Measurements from ENCODE around the gene CHKB.
A peak's percentile ranks its signal among the peaks of the same experiment; 100 is the strongest.
"Not testable (repeated sequence)": the region's sequence is repeated elsewhere in the genome, so short reads cannot be mapped to it uniquely, and the experiment has no call there.

Gene CHKB

DNA sequence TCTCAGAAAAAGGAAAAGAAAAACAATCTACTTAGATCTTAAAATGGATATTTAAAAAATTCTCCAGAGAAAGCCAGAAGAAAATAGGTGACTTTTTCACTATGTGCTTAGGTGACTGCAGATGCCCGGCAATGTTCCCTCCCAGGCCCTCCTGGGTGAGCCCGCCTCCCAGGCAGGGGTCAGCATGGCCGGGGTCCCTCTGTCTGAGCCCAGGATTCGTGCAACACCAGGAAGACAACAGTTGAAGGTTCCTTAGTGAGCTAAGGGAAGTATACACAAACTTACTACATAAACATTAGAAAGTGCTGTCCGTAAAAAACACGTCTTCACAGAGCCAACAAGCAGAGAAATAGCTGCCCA is 29.5 kb upstream of the CHKB start:
- DNase-seq, result no peak

DNA sequence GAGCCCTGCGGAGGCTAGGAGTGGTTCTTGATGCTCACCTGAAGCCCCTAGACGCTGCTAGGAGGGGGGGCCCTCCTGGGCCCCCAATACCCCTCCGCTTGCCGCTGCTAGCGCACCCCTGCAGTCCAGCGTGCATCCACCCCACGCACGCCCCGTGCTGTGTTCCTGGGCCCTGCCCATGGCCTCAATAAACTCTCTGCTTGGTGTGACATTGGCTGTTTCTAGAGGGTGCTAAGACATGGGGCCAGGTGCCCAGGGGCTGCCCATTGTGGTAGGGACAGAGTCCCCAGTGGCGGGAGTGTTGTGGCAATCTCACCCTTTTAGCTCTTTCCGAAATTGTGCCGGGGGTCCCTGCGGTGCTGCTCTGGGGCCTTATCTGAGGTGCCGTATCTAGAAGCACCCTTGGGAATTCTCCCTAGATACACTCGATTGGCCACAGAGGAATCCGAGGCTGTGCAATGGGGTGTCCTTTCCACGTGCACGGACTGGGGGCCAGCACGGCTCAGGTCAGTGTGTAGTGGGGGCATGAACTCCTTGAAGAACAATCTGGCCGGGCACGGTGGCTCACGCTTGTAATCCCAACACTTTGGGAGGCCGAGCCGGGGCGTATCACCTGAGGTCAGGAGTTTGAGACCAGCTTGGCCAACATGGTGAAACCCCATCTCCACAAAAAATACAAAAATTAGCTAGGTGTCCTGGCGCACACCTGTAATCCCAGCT is 28.9 kb upstream of the CHKB start:
- no peak for DNase-seq

DNA sequence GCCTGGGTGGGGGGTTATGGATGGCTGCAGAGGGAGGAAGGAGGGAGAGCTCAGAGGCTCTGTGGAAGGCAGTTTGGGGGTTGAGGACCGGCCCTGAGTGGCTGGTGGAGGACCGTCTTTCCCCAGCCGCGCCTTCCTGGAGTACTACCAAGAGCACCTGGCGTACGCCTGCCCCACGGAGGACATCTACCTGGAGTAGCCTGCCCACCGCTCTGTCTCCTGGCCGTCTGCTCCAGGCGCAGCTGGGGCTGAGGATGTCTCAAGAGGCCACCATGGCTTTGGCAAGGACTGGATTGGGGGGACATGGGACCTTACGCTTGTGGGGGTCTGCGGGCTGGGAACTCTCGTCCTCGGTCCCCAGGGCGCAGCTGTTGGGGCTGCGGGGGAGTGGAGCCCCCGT is 27.9 kb upstream of the CHKB start:
- no peak for DNase-seq

DNA sequence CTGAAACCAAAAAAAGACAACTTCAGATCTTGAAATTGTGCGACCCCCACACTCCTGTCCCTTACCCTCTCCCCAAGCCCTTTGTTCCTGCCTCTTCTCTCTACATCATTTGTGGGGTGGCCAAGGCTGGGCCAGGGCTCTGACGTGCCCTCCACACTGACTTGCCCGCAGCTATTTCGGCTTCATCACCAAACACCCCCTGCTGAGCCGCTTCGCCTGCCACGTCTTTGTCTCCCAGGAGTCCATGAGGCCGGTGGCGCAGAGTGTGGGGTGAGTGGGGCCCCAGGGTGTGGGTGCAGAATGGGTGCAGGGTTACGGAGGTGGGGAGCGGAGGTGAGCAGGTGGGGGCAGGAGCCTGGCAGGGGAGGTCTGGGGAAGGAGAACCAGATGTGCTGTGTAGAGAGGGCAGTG is 27.4 kb upstream of the CHKB start:
- no peak for DNase-seq

DNA sequence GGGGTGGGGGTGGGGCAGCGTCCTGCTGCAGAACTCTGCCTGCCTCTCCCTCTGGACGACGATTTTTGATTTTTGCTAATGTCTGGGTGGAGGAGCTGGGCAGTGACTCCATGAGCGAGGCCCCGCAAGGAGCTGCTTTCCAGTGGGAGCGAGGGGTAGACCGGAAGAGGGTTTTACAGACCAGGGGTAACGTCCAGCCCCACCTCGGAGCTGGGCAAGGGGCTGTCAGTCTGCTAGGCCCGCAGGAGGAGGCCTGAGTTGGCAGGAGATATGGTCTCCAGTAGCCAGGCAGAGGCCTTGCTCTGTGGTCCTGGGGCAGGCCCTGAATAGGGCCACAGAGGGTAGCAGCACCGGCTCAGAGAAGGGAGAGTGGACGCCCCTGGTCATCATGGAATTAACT is 26.9 kb upstream of the CHKB start:
- DNase-seq, result no peak

DNA sequence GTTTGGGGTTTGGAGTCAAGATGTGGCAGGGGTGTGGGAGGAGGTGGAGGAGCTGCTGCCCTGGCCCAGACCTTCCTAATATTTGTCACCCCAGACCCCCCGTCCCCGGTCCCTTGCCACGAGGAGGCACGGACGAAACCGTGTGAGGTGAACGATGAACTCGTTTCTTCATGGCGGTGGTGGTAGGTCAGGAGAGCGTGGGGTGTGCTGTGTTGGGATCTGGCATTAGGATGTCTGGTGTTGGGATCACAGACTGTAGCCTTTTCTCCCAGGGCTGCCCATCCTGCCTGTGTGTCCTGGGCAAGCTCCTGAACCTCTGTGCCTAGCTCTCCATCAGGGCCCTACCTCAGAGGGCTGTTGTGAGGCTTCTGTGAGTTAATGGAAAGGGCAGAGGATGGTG is 26.3 kb upstream of the CHKB start:
- no peak for DNase-seq

DNA sequence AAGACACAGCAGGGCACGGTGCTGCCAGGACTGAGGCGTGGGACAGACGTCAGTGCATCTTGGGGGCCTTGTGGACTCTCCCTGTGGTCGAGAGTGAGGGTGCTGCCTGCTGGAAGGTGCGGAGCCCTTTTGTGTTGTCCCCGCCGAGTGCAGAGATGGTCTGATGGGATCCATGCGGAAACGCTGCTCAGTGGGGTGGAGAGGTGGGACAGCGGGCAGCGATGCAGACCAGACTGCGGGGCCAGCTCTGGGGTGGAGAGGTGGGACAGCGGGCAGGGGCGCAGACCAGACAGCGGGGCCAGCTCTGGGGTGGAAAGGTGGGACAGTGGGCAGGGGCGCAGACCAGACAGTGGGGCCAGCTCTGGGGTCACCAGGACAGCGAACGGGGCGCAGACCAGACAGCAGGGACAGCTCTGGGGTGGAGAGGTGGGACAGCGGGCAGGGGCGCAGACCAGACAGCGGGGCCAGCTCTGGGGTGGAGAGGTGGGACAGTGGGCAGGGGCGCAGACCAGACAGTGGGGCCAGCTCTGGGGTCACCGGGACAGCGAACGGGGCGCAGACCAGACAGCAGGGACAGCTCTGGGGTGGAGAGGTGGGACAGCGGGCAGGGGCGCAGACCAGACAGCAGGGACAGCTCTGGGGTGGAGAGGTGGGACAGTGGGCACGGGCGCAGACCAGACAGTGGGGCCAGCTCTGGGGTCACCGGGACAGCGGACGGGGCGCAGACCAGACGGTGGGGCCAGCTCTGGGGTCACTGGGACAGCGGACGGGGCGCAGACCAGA is 25.6 kb upstream of the CHKB start:
- DNase-seq, result not testable (repeated sequence)

DNA sequence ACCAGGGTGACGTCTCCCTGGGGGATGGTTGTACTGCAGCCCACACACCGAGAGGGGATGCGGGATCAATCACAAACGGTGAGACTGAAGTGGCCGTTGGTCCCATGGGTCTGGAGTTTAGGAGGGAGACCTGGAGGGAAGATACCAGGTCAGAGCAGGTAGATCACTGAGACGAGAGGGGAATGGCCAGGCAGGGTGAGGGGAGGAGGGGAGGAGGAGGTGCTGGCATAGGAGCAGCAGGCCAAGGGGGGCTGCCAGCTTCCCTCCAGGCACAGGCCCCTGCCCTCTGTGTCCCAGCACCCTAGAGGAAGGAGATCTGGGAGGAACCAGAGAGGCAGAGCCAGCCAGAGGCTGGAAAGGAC is 25.0 kb upstream of the CHKB start:
- no peak for DNase-seq

DNA sequence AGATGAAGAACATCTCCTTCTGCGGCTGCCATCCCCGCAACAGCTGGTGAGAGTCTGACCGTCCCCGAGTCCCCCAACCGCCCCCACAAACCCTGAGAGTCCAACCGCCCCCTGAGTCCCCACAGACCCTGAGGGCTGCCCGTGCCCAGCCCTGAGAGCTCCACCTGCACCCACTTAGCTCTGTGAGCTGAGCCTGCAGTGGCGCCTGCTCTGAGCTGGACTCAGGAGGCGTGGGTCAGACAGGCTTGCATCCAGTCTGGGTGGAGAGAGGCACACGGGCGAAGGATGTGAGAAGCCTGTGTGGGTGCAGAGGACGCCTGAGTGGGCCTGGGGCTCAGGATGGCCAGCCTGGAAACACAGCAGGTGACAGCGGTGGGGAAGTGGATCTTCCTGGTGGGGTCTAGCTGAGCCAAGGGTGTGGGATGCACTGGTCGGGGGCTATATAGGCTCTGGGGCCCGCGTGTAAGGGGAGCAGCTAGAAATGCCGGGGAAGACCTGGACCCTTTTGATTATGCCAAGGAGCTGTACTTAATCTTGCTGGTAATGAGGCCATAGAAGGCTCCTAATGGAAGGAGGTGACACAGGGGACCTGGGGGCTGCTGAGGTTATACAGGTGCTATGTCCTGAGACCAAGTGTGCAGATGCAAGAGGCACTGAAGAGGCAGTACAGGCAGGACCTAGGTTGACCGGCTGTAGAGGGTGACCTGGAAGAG is 24.5 kb upstream of the CHKB start:
- DNase-seq, result no peak

DNA sequence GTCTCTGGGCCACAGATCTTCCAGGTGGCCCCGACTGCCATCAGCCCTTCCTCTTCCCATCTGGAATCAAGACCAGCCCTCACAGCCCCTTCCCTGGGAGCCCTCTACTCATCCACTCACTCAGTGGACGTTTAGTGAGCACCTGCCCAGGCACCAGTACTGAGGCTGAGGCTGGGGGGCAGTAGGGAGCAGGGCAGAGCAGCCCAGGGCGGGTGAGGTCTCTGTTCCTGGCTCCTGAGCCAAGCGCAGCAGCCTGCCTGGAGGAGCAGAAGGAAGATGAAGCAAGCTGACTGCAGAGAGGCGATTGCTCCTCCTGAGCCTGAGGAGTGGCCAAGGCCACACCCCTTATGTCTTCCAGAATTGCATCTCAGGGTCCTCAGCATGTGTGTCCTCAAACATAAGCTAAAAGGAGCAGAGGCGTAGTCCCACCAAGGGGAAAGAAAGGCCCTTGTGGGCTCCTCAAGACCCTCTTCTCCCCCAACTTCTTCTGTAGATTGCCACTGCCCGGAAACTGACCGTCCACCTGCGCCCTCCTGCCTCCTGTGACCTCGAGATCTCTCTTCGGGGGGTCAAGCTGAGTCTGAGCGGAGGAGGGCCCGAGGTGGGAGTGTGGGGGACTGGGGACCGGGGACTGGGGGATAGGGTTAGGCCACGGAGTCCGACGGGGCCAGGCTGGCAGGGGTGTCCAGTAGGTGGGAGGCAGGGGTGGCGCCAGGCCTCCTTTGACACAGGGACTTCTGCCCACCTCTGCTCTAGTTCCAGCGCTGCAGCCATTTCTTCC is 23.7 kb upstream of the CHKB start:
- no peak for DNase-seq

DNA sequence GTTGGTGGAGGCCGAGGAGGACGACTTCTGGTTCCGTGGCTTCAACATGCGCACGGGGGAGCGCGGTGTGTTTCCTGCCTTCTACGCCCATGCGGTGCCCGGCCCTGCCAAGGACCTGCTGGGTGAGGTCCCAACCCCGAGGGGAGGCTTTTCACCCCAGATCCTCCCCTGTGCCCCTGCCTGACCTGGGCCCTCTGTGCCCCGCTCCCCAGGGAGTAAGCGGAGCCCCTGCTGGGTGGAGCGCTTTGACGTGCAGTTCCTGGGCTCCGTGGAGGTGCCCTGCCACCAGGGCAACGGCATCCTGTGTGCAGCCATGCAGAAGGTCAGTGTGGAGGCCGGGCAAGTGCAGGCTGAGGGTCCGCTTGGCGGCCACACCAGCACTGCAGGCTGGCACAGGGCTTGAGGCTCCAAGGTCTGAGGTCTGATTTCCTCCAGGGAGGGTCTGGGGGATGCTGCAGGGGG is 23.0 kb upstream of the CHKB start:
- no peak for DNase-seq

DNA sequence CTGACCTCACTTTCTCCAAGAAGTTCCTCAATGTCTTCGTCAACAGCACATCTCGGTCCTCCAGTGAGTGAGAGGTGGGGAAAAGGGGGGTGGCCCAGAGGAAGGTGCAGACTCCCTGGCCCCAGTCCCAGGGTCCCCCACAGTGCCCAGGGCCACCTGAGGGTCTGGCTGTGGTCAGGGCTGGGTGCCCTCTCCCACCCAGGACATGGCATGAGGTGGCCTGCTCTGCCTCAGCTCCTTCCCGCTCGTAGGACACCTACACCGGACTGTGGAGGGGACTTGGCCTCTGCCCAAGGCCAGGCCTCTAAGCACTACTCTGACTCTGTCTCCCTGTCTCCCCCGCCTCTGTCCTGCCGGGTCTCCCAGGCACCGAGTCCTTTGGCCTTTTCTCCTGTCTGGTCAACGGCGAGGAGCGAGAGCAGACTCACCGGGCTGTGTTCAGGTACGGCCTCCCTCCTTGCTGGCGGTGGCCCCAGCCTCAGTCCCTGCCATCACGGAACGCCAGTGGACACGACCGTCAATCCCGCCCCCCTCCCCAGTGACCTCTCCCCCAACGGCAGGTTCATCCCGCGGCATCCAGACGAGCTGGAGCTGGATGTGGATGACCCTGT is 22.5 kb upstream of the CHKB start:
- DNase-seq, result no peak

DNA sequence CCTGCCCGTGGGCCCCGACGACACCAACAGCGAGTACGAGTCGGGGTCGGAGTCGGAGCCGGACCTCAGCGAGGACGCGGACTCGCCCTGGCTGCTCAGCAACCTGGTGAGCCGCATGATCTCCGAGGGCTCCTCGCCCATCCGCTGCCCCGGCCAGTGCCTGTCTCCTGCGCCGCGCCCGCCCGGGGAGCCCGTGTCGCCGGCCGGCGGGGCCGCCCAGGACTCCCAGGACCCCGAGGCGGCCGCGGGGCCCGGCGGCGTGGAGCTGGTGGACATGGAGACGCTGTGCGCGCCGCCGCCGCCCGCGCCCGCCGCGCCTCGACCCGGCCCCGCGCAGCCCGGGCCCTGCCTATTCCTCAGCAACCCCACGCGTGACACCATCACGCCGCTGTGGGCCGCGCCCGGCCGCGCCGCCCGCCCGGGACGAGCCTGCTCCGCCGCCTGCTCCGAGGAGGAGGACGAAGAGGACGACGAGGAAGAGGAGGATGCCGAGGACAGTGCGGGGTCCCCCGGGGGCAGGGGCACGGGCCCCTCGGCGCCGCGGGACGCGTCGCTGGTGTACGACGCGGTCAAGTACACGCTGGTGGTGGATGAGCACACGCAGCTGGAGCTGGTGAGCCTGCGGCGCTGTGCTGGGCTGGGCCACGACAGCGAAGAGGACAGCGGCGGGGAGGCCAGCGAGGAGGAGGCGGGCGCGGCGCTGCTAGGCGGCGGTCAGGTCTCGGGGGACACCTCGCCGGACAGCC is 21.8 kb upstream of the CHKB start:
- DNase-seq, result no peak

DNA sequence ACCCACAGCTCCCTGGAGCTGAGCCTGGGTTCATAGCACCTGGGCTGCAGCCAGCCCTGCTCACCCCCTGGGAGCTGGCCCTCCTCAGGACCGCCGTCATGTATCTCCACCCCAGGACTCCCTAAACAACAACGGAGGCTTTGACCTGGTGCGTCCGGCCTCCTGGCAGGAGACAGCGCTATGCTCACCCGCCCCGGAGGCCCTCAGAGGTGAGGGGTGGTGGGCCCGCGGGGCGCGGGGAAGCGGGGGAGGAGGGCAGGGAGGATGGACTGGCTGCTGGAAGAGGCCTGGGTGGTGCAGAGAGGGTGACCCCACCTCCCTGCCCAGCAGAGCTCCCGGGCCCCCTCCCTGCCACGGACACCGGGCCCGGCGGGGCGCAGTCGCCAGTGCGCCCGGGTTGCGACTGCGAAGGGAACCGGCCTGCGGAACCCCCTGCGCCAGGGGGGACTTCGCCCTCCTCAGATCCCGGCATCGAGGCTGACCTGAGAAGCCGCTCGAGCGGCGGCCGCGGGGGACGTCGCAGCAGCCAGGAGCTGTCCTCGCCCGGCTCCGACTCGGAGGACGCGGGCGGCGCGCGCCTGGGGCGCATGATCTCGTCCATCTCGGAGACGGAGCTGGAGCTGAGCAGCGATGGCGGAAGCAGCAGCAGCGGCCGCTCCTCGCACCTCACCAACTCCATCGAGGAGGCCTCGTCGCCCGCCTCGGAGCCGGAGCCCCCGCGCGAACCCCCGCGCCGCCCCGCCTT is 21.0 kb upstream of the CHKB start:
- DNase-seq, result no peak

DNA sequence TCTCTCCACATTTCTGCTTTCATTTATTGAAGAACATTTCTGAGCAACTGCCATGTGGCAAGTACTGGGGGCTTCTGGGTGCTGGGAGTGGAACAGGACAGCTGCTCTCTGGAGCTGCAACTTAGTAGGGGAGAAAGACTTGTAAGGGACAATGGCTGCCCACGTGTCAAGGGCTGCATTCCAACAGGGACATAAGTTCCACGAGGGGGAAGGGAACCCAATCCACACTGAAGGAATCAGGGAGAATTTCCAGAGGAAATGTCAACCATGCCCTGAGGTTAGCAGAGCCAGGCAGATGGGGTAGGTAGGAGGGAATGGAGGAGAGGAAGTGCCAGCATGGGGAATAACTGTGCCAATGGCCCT is 19.7 kb upstream of the CHKB start:
- DNase-seq, result no peak

DNA sequence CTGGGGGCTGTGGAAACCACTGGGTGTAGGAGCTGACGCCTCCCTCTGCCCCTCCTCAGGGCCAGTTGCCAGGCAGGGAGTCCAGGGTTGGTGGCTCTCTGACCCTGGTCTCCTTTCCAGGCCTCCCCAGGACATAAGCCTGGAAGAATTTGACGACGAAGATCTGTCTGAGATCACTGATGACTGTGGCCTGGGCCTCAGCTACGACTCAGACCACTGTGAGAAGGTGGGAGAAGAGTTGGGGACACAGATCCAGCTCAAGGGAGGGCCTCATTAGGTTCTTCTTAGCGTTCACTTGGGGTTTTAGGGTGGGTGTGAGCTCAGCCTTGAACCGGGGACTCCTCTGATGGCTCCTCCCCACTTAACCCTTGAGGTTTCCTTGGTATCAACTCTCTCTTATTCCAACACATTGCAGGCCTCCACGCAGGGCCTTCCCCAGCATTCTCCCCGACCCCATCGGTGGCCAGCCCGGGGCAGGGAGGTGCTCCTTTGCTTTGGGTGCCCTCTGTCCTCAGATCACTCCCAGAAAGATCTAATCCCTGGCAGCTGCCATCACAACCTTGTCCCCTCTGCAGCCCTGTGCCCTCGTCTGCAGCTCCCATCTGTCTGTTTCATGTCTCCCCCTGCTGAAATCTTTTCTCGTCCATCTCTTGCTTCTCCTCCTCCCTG is 19.2 kb upstream of the CHKB start:
- no peak for DNase-seq

DNA sequence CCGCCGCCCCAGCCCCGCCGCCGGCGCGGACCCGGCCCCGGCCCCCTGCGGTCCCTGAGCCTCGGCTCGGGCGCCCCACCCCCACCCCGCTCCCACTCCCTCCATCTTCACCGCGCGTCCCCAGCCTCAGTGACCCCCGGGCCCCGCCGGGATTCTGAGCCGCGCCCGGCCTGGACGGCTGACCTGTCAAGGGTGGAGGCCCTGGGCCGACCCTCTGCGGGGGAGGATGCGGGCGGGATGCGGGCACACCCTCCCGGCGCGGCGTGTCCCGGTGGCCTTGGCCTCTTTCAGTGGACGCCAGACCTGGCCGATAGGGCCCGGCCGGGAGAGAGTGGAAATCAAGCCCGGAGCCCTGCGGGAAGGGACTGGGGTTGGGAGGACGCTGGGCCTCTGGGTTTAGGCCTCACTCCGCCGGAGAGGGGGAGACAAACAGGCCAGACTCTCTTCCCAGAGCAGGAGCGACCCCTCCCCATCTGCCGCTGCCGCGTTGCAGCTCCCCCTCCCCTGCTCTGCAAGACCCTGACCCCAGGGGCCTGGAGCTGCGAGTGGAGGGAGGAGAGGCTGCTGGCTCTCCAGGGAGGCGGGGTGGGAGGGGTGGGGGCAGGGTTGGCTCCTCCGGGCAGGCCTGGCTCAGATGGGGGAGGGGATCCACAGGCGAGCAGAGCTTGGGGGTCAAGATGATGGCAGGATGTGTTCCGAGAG is 18.5 kb upstream of the CHKB start:
- no peak for DNase-seq

DNA sequence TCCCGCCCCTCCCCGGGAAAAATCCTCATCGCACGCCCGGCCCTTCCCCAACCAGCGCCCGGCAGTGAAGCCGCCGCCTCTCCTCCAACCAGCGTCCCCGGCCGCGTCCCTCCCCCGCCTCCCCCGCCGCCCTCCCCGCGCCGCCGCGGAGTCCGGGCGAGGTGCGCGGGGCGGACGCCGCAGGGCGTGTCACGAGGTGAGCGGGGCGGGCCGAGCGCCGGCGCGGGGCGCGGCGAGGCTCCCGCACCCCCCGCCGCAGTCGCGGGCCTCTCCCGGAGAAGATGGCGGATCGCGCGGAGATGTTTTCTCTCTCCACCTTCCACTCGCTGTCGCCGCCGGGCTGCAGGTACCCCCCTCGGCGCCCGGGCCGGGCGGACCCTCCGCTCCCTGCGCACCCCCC is 17.9 kb upstream of the CHKB start, which contains the start of gene MAPK8IP2:
Gene MAPK8IP2 (plus strand): TSS at position 256 of the 400 bp plus-strand sequence. CDS start 26 bp downstream, at position 282.
- no peak for DNase-seq

DNA sequence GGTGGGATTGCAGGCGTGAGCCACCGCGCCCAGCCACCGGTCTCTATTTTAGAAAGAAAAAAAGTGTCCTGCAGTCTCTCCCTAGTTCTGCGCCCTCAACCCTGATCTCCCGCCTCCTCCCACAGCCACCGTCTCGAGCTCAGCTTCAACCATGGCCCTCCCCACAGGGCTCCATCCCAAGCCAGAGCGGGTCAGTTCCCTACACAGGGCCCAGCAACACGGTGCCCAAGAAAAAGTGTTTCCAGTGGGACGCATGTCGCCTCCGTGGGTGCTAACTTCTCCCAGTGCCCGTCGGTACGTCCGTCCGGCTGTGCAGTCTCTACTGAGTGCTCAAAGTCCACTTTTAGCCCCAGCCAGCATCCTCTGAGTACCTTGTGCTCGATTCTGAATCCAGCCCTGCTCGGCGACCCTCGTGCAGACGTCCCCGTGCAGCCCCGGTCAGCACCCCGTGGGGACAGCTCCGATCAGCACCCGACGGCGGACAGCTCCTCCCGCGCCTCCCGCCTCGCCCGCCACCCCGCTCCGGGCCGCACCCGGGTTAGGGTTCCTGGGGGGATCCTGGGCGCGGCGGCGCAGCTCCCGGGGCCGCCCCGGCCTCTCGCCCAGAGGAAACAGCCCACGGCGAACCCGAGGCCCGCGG is 17.3 kb upstream of the CHKB start:
- peak; percentile 61 to 72 for DNase-seq

Data from activated T-cell treated with anti-CD3 and anti-CD28 coated beads, Interleukin-2, amount 50 U/mL, for 48 hours (primary cell).